Activated CD8-positive, alpha-beta memory T cell treated with anti-CD3 and anti-CD28 coated beads, Interleukin-2, amount 50 U/mL, for 4 hours (primary cell): ENCODE data around the gene CMSS1.

Experiments
- DNase-seq: peaks from one replicate; pipeline ENCODE4 v3.0.0-alpha.2; 2020

The CMSS1 gene

GRCh38 chr3:99877031-99877579, 59.4 kb downstream of the CMSS1 start:
- DNase-seq = no peak

DNA sequence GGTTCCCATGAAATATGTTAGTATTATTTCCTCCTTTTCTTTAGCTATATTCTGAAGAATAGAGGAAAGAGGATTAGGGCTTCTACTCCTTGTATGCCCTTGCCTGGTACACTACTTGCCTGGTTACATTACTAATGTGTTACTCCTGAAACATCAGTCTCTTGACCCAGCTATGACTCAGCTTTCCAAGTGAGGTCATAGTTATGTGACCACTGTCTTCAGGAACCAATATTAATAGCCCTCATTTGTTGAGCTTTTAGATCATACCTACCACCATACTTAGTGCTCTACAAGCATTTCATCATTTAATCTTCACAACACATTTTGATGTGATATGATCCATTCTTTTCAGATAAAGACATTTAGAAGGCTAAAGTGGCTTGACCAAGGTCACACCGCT, 60.3 kb downstream of the CMSS1 start:
- DNase-seq = no peak

DNA sequence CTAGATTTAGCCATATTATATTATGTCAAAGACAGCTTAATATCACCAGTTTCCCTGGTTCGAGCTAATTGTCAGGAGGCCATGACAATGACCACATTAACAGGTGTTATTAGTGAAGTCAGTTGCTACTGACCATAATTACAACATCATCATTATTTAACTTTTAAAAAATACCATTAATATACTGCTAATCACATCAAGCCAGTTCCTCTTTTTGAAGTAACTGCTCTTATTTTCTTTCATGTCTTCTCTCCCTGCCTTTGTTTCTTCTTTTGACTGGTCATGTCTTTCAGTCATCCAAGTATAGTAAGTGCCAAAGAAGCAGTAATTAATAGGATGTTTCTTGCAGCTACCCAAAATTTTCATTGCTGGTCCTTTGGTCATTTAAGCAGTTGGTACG, 61.6 kb downstream of the CMSS1 start:
- no peak for DNase-seq

- DNase-seq = no peak
Measured at GRCh38 chr3:99881121-99881524, 63.5 kb downstream of the CMSS1 start.

GRCh38 chr3:99882436-99883137, 64.9 kb downstream of the CMSS1 start:
- no peak for DNase-seq

DNA sequence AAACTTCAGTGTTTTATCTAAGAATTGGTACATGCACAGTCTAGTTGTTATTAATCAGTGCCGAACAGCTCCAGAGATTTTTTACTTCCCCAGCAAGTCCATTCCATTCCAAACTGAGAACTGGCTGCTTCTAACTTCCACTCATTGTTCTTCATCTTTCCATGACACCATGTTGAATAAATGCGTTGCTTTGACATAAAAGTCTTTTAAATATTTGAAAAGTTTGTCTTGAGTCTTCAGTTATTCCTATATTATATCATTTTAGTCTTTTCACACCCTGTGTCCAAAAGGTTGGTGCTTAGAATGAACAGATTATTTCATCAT, 65.4 kb downstream of the CMSS1 start:
- no peak for DNase-seq

GRCh38 chr3:99883693-99884092, 66.0 kb downstream of the CMSS1 start:
- DNase-seq = no peak

GRCh38 chr3:99884484-99884883, 66.8 kb downstream of the CMSS1 start:
- no peak for DNase-seq

- no peak for DNase-seq
Measured at GRCh38 chr3:99885085-99885484, 67.4 kb downstream of the CMSS1 start.

GRCh38 chr3:99885851-99886250, 68.2 kb downstream of the CMSS1 start:
- no peak for DNase-seq

DNA sequence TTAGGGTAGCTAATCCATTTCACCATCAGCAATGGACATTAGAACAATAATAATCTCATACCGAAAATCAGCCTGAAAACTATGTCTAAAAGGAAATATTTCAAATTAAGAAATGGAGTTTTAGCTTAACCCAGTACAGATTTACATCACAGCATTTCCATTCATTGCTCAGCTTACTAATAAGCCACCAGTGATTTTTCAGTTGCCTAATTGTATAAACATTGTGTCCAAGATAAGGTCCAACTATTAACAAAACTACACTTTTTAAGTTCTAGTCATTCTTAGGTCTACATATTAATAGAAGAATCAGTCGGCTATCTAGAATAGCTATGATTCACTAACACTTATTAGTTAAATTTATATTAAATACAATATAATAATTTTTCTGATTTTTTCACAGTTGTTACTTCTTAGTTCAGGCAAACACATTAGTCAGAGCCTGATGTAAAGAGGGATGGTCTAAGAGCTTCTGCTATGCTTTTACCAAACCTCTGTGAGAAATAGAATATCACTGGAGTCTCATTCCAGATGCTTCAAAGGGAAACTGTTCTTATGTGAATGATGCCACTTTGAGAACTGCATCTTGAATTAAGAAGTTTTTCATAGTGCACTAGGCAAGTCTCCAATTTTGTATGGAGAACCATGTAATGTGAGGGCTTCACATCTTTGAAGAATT, 74.1 kb downstream of the CMSS1 start:
- no peak for DNase-seq

DNA sequence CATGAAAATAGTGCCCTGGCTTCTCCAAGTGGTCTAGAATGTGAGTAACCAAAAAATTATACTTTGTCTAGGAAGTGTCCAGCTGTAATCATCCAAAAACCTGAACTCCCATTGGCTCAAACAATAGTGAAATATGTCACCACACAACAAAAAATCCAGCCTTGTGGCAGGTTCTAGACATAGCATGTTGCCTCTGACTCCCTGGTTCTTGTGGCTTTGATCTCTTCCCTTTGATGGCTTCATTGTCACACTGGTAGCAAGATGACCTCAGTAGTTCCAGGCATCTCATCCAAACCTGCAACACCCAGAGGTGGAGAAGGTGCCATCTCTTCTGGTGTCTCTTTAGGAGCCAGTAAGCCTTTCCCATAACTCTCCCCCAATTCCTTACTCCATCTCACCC, 74.7 kb downstream of the CMSS1 start:
- DNase-seq = no peak

DNA sequence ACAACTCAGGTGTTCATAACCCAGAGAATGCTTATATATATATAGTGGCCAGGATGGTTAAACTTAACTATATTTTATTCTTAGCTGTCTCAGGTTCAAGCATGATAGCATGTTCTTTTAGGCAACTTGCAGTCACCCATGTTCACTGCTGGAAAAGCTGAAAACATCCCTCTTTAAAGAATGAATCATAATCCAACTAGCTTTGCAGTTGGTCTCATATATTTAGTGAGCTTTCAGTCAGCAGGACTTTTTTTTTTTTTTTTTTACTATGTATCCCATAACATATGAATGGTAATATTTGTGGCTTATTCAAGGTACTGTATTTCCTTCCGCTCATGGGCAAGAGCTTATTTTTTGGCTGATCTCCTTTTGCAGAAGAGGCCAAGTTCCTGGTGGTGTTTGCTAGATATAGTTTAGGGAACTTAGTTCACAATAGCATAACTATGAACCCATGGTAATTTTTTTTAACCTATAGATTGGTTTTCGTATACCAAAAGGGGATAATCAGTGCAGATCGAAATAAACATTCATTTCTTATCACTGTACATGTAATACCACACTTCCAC, 77.6 kb downstream of the CMSS1 start:
- DNase-seq = no peak

DNA sequence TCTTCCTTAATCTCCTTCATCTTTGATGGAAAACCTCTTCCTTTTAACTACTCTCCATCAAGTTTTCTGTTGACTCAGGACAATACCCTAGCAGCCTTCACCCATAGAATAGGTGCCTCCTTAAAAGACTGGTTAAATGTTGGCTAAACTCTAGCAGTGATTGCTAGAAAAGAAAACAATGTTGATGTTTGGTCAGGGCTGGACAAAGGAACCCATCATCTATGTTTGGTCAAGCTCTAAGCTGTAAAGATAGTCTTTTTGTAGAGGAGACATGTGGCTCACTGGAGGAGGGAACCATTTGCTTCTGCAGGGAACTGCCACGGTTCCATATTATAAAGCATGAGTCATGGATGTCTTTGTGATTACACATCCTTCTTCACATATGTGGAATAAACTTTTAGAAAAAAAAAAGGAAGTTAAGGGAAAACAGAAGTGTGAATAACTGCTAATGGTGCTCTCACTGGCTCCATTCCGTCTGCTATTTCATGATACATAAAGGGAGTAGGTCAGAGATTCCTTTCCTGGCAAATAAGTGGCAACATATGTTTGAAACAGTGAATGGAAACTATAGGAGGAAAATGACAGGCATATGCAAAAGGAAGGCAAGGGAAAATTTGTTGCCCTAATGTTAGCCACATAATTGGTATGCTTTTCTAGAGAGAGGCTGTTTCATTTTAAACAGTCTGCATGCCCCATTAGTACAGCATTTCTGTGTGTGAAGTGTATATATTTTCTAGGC, 78.2 kb downstream of the CMSS1 start:
- no peak for DNase-seq

DNA sequence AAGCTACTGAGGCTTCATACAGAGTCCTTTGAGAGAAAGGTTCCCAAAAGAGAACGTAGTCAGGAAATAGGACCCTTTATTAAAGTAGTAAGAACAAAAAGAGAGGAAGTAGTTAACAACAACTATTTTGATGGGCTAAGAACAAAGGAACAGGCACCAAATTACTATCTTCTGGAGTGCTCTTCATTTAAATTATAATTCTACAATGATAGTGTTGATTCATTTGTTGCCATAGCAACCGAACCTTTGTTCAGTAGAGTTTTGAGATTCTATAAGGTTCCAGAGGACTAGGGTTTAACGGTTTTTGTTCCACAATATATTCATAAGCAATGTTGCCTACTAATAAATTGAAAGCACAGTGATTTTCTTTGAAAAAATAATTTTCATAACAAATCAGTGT, 78.8 kb downstream of the CMSS1 start:
- DNase-seq = no peak

- DNase-seq = no peak
Measured at GRCh38 chr3:99899603-99900002, 81.9 kb downstream of the CMSS1 start.

GRCh38 chr3:99900248-99900647, 82.6 kb downstream of the CMSS1 start:
- DNase-seq = no peak

GRCh38 chr3:99901200-99901926, 83.7 kb downstream of the CMSS1 start:
- no peak for DNase-seq

DNA sequence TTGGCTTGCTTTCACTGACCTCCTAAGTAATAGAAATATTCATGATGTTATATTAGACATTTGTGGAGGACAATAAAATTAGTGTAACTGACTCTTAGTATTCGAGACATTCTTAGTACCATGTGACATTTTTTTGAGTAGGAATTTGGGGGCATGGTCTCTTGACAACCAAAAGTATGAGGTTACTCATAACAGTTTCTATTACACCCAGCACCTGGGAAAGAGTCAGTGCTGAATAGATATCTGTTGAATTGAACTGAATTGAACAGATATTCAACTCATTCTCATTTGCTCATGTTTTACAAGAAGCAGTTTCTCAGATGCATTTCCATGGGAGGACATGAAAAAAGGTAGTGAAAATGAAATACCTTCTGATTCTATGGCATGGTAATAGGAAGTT, 84.4 kb downstream of the CMSS1 start:
- DNase-seq = no peak

DNA sequence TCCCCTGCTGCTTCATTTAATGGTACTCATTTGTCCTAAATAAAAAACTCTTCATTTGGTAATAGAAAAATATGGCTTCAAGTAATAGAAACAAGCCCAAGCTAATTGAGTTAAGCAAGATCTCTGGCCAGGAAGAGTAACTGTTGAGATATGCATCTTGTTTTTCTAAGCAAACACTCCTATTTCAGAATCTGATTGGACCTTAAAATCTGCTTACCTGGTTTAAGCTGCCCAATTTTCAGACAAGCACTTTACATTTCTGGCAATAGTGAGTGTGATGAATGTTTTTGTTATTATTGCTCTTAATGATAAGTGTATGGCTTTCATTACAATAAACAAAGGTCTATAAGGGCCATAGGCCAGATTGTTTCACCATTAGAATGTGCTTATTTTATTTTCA, 86.2 kb downstream of the CMSS1 start:
- no peak for DNase-seq

GRCh38 chr3:99907959-99908544, 90.4 kb downstream of the CMSS1 start:
- no peak for DNase-seq

GRCh38 chr3:99909714-99910495, 92.2 kb downstream of the CMSS1 start:
- no peak for DNase-seq
